GM12878 (cell line): ENCODE data around the gene SIRT2. TPM values are rescaled to one million over a fixed set of nuclear protein-coding genes. Genes with fewer than 3 reads are reported as not detected.

Source experiments
- BMI1 ChIP-seq: fragments of 450-650 bp; IDR thresholded peaks from 2 replicates; pipeline ENCODE4 v1.6.1; 2016; ENCODE audit warnings: mild to moderate bottlenecking, moderate library complexity, borderline replicate concordance
- CBX3 ChIP-seq: fragments of 200-600 bp; sonication (generic); IDR thresholded peaks from 2 replicates; pipeline ENCODE4 v1.6.1; 2016; ENCODE audit warnings: low read depth, borderline replicate concordance
- CEBPB ChIP-seq, 2 experiments: fragments of 150-350 bp in 1 of 2; IDR thresholded peaks; 2 replicates each; pipeline ENCODE4 v1.6.1; 2012 to 2014; ENCODE audit warnings: low read depth in 2 of 2, low read length in 2 of 2, borderline replicate concordance in 1 of 2, inconsistent platforms in 1 of 2
- CEBPZ ChIP-seq: fragments of 150-350 bp; IDR thresholded peaks from 2 replicates; pipeline ENCODE4 v1.6.1; 2016; ENCODE audit warnings: low read depth, low read length
- CREM ChIP-seq: IDR thresholded peaks from 2 replicates; pipeline ENCODE4 v1.6.1; 2014; ENCODE audit warnings: antibody characterized with exemption, low read depth
- HSF1 ChIP-seq: fragments of 150-350 bp; IDR thresholded peaks from 2 replicates; pipeline ENCODE4 v1.6.1; 2014; ENCODE audit warnings: mild to moderate bottlenecking, low read depth, low read length
- JUND ChIP-seq: IDR thresholded peaks from 2 replicates; pipeline ENCODE4 v1.6.1; 2012; ENCODE audit warnings: low read depth, mild to moderate bottlenecking, low read length, improper control_type of control experiment, moderate library complexity
- NFXL1 ChIP-seq: fragments of 450-650 bp; IDR thresholded peaks from 2 replicates; pipeline ENCODE4 v1.6.1; 2017; ENCODE audit warnings: antibody characterized with exemption, mild to moderate bottlenecking, borderline replicate concordance
- NR2C2 ChIP-seq: IDR thresholded peaks from 2 replicates; pipeline ENCODE4 v1.6.1; 2011; ENCODE audit warnings: borderline replicate concordance, low read depth; ENCODE audit not compliant: control insufficient read depth, insufficient read length
- PBX3 ChIP-seq: IDR thresholded peaks from 2 replicates; pipeline ENCODE4 v1.6.1; 2011; ENCODE audit warnings: mild to moderate bottlenecking, low read depth, low read length, moderate library complexity; ENCODE audit not compliant: insufficient replicate concordance
- RAD21 ChIP-seq: IDR thresholded peaks from 2 replicates; pipeline ENCODE4 v1.6.1; 2011; ENCODE audit warnings: mild to moderate bottlenecking, low read depth, low read length, moderate library complexity; ENCODE audit not compliant: insufficient read depth
- RB1 ChIP-seq: fragments of 450-650 bp; formaldehyde crosslinking; IDR thresholded peaks from 2 replicates; pipeline ENCODE4 v1.6.1; 2017; ENCODE audit warnings: mild to moderate bottlenecking, borderline replicate concordance
- SKIL ChIP-seq: fragments of 450-650 bp; IDR thresholded peaks from 2 replicates; pipeline ENCODE4 v1.6.1; 2017; ENCODE audit warnings: mild to moderate bottlenecking, low read depth, inconsistent platforms; ENCODE audit not compliant: poor library complexity, severe bottlenecking
- SPI1 ChIP-seq: IDR thresholded peaks from 2 replicates; pipeline ENCODE4 v1.6.1; 2011; ENCODE audit warnings: low read depth, mild to moderate bottlenecking, low read length, moderate library complexity, borderline replicate concordance; ENCODE audit not compliant: insufficient read depth
- SUPT20H ChIP-seq: IDR thresholded peaks from 2 replicates; pipeline ENCODE4 v1.6.1; 2011; ENCODE audit warnings: low read depth, mild to moderate bottlenecking, low read length, moderate library complexity, borderline replicate concordance; ENCODE audit not compliant: control insufficient read depth
- TCF7 ChIP-seq: IDR thresholded peaks from 2 replicates; pipeline ENCODE4 v1.6.1; 2014; ENCODE audit warnings: antibody characterized with exemption, borderline replicate concordance
- polyA plus RNA-seq, 11 experiments: library from polyadenylated mRNA; depleted of rRNA in 4 of 11; unstranded in 6 of 11; stranded (reverse) in 5 of 11; fragments of >200 nt; fragmentation: Nextera tagmentation in 4 of 11; fragmentation: Illumina TruSeq in 1 of 11; extraction: Ambion mirVana in 4 of 11; extraction: Trizol in 1 of 11; gene quantifications; 1 replicate in 1 of 11; 2 replicates in 10 of 11; pipeline versions ENCODE4 v1.2.1 to v1.2.3, GENCODE V29; 2011 to 2016; ENCODE audit warnings: inconsistent platforms in 2 of 11, missing spikeins in 2 of 11, low read depth in 1 of 11
- total RNA-seq, 4 experiments: library from RNA; depleted of rRNA in 3 of 4; stranded (reverse); fragments of >200 nt in 3 of 4; fragmentation: Illumina TruSeq in 1 of 4; extraction: Trizol in 1 of 4; gene quantifications; 2 replicates each; pipeline versions ENCODE4 v1.2.1 to v1.2.3, GENCODE V29; 2013 to 2021
- TF ChIP-seq, protein P1 (sequence below): IDR thresholded peaks from 2 replicates; pipeline ENCODE4 v1.6.1; 2012; ENCODE audit warnings: low read depth, low read length, improper control_type of control experiment
- TF ChIP-seq, protein P2 (sequence below): IDR thresholded peaks from 2 replicates; pipeline ENCODE4 v1.6.1; 2011; ENCODE audit warnings: low read depth, low read length, improper control_type of control experiment, borderline replicate concordance

Gene SIRT2
- total and polyA plus RNA-seq, 10 of the 15 experiments (the other 5 are each of a cell fraction or from before 2014, with no cell fraction given), result 1.4 to 38.7 (median 24.1) TPM

- TF ChIP-seq CEBPZ, result peak; percentile 97
- no peak for TF ChIP-seq NR2C2
- TF ChIP-seq, protein P1, sequence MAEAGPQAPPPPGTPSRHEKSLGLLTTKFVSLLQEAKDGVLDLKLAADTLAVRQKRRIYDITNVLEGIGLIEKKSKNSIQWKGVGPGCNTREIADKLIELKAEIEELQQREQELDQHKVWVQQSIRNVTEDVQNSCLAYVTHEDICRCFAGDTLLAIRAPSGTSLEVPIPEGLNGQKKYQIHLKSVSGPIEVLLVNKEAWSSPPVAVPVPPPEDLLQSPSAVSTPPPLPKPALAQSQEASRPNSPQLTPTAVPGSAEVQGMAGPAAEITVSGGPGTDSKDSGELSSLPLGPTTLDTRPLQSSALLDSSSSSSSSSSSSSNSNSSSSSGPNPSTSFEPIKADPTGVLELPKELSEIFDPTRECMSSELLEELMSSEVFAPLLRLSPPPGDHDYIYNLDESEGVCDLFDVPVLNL, result peak; percentile 64; the same call in 1 of the 2 replicates
- no peak for TF ChIP-seq BMI1
- TF ChIP-seq SUPT20H, result no peak
- TF ChIP-seq HSF1, result 0 out of 2 replicates have a peak, but pooled peaks have one; percentile 21
- TF ChIP-seq SKIL, result peak; percentile 91
- TF ChIP-seq RAD21, result no peak
- peak; percentile 96 for TF ChIP-seq PBX3
- TF ChIP-seq RB1, result 0 out of 2 replicates have a peak, but pooled peaks have one; percentile 10
- TF ChIP-seq SPI1, result no peak
- peak; percentile 94 for TF ChIP-seq CREM
- TF ChIP-seq NFXL1, result no peak
- no peak for TF ChIP-seq CBX3
- no peak for TF ChIP-seq JUND
- TF ChIP-seq TCF7, result no peak
- TF ChIP-seq, protein P2, sequence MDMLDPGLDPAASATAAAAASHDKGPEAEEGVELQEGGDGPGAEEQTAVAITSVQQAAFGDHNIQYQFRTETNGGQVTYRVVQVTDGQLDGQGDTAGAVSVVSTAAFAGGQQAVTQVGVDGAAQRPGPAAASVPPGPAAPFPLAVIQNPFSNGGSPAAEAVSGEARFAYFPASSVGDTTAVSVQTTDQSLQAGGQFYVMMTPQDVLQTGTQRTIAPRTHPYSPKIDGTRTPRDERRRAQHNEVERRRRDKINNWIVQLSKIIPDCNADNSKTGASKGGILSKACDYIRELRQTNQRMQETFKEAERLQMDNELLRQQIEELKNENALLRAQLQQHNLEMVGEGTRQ, result no peak
- no peak for TF ChIP-seq CEBPB (IDR thresholded peaks at IDR 0.05; ENCODE audit: borderline replicate concordance in 1 of 2, low read depth in 2 of 2, low read length in 2 of 2)
These were observed 49.5 kb downstream of the SIRT2 start, which contains the start of gene HNRNPL (continued) for GRCh38 chr19:38849860-38850435.
